ENCODE data around the gene DPP7.
"Not testable (repeated sequence)": the region's sequence is repeated elsewhere in the genome, so short reads cannot be mapped to it uniquely, and the experiment has no call there.

Gene DPP7

GRCh38 chr9:137128862-137129455 lies 14.4 kb upstream of the DPP7 start:
- no peak for DNase-seq

GRCh38 chr9:137128158-137128861 lies 13.8 kb upstream of the DPP7 start:
- DNase-seq: no peak

GRCh38 chr9:137127301-137128157 lies 13.0 kb upstream of the DPP7 start:
- no peak for DNase-seq

DNA sequence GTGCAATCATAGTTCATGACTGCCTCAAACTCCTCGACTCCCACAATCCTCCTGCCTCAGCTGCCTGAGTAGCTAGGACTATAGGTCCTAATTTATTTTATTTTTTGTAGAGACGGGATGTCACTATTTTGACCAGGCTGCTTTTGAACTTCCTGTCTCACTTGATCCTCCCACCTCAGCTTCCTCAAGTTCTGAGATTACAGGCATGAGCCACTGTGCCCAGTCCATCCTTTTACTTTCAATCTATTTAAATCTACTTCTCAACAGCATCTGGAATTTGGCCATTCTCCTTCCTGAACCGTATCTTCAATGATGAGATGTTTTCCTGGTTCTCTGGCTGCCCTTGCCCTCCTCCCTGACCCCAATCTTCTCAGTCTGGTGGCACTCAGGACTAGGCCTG lies 12.3 kb upstream of the DPP7 start:
- DNase-seq: no peak

DNA sequence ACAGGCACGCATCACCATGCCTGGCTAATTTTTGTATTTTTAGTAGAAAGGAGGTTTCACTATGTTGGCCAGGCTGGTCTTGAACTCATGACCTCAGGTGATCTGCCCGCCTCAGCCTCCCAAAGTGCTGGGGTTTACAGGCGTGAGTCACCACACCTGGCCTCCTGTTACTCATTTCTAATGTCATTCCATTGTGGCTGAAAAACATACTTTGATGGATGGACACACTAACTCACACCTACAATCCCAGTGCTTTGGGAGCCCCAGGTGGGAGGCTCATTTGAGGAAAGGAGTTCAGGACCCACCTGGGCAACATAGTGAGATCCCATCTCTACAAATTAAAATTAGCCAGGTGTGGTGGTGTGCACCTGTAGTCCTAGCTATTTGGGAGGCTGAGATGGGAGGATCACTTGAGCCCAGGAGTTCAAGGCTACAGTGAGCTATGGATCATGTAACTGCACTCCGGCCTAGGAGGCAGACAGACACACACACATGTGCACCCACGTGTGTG lies 9.5 kb upstream of the DPP7 start:
- DNase-seq: not testable (repeated sequence)

DNA sequence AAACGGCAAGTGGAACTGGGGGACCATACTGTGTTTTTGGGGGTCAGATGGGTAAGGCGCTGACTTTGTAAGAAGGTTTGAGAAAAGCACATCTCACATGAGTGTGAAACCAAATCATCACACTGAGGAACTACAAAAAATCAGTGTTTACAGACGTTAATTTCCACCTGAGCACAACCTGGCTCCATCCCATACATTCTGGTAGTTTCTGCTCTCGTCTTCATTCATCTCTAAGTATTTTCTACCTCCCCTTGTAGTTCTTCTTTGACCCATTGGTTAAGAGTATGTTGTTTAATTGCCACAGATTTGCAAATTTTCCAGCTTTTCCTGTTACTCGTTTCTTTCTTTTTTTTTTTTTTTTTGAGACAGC lies 8.9 kb upstream of the DPP7 start:
- DNase-seq: no peak

GRCh38 chr9:137122796-137123467 lies 8.4 kb upstream of the DPP7 start:
- not testable (repeated sequence) for DNase-seq

- not testable (repeated sequence) for DNase-seq
Observed at GRCh38 chr9:137121927-137122795, 7.6 kb upstream of the DPP7 start.

- not testable (repeated sequence) for DNase-seq
Observed at GRCh38 chr9:137118092-137118603, 3.6 kb upstream of the DPP7 start.

DNA sequence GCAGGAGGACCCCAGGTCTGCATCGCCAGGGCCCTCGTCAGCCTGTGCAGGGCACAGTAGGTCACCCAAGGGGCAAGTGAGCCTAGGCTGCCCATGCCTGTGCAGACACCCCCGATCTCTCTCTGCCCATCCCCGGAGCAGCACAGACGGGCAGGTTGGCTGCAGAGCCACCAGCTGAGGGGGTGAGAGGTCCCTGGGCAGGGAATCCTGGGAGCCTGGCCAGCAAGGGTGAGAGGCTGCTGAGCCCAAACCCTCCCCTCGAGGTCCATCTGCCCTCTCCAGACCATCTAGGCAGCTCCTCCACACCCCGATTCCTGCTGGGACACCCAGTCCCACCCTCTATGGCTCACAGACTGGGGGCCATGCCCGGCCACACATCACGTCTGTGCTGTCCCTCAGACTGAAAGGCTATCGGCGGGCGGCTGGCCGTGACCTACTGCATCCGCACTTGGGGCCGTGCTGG lies 2.8 kb upstream of the DPP7 start:
- no peak for DNase-seq

- DNase-seq: no peak
Observed at GRCh38 chr9:137116728-137117127, 2.2 kb upstream of the DPP7 start.

DNA sequence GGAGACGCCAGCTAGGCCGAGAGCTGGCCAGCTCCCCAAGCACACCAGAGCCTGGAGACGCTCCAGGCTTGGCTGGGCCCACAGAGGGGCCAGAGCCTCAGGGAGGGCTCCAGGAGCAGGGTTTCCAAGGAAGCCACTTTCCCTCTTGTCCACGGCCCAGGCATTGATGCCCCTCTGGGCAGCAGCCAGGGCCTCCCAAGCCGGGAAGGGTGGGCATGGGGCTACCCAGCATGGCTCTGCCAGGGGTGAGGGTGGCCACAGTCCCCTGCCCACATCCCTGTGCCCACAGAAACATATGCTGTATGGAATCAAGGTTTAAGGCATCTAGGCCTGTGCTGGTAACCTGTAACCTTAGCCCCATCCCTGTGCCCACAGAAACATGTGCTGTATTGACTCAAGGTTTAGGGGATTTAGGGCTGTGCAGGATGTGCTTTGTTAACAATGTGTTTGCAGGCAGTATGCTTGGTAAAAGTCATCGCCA lies 1.5 kb upstream of the DPP7 start:
- DNase-seq: no peak

- no peak for DNase-seq
Observed at GRCh38 chr9:137115394-137116026, 977 bp upstream of the DPP7 start.

DNA sequence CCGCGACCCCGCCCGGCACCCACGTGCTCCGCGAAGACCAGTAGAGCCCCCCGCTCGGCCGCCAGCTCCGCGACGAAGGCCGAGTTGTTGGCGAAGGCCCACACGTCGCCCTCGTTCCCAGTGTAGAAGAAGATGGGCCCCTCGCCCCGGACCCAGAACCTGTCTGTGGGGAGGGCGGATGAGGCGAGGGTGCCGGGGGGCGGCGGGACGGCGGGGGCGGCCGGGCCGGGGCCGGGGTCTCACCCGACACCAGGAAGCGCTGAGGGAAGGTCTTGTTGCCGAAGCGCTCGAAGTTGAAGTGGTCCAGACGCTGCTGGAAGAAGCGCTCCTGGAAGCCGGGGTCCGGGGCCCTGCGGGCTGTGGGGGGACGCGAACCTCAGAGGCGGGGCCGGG lies 317 bp downstream of the DPP7 start:
- DNase-seq: peak in 1 of 2 experiments; percentile 21

- peak; percentile 26 to 31 for DNase-seq
Observed at GRCh38 chr9:137113385-137114159, 961 bp downstream of the DPP7 start.

DNA sequence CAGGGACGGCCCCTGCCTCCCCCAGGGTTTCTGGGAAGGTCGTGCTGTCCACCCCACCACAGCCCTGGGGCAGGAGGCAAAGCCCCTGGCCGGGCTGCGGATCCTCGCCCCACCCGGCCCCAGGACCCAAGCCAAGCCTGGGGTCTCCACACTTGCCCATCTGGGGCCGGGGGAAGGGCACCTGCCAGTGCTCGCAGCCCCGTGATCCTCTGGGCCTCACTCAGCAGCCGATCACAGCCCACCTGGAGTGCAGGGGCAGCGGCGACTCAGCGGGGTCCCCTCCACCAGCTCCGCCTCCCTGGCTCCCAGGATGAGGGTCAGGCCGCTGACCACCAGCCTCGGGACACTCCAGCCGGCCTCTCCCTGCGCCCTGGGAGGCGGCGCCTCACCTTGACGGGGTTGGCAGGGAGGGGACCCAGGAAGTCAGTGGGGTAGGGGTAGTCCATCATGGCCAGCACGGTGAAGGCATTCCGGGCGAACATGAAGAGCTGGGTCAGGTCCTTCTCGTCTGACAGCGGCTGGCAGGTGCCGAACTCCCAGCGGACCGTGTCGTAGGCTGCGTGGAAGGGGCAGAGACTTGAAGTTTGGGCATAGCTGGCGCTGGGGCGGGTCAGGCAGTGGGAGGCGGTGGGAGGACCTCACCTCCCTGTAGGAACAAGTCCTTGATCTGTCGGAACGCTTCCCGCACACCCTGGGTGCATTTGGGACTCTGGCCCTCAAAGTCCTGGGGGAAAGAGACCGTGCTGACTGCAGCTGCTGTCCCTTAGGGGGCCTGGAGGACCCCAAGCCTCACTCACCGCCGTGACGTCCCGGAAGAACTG lies 1.8 kb downstream of the DPP7 start:
- DNase-seq: no peak

- no peak for DNase-seq
Observed at GRCh38 chr9:137111788-137112563, 2.6 kb downstream of the DPP7 start.
